HEK293T (cell line): ENCODE results near the gene ADAMTS3.

Experiments
- ARNT ChIP-seq: fragments of 450-650 bp; IDR thresholded peaks from 2 replicates; pipeline ENCODE4 v1.6.1; 2017; ENCODE audit warnings: mild to moderate bottlenecking
- BHLHE40 ChIP-seq: fragments of 450-650 bp; IDR thresholded peaks from 2 replicates; pipeline ENCODE4 v1.6.1; 2016; ENCODE audit warnings: mild to moderate bottlenecking, moderate library complexity, borderline replicate concordance
- ELF4 ChIP-seq: fragments of 450-650 bp; IDR thresholded peaks from 2 replicates; pipeline ENCODE4 v1.6.1; 2017; ENCODE audit warnings: antibody characterized with exemption
- FOXK2 ChIP-seq: fragments of 450-650 bp; IDR thresholded peaks from 2 replicates; pipeline ENCODE4 v1.6.1; 2016; ENCODE audit warnings: mild to moderate bottlenecking
- FOXM1 ChIP-seq: fragments of 450-650 bp; IDR thresholded peaks from 2 replicates; pipeline ENCODE4 v1.6.1; 2017; ENCODE audit warnings: mild to moderate bottlenecking, borderline replicate concordance
- LEF1 ChIP-seq: fragments of 450-650 bp; IDR thresholded peaks from 2 replicates; pipeline ENCODE4 v1.6.1; 2017; ENCODE audit warnings: mild to moderate bottlenecking, borderline replicate concordance
- NFRKB ChIP-seq: fragments of 450-650 bp; IDR thresholded peaks from 2 replicates; pipeline ENCODE4 v1.6.1; 2016; ENCODE audit warnings: mild to moderate bottlenecking, moderate library complexity
- SP1 ChIP-seq: fragments of 450-650 bp; IDR thresholded peaks from 2 replicates; pipeline ENCODE4 v1.6.1; 2017
- SUZ12 ChIP-seq: fragments of 450-650 bp; IDR thresholded peaks from 2 replicates; pipeline ENCODE4 v1.6.1; 2016; ENCODE audit warnings: mild to moderate bottlenecking

- TF ChIP-seq LEF1 (no peak), SP1 (no peak), ARNT (no peak), FOXK2 (no peak), FOXM1 (no peak), NFRKB (no peak), BHLHE40 (no peak), SUZ12 (no peak), ELF4 (no peak)
Measured at GRCh38 chr4:72489267-72489666, 79.8 kb downstream of the ADAMTS3 start.
